Cardiac fibroblast (primary cell): ENCODE results near the gene APOL4.
"Not testable (repeated sequence)": the region's sequence is repeated elsewhere in the genome, so short reads cannot be mapped to it uniquely, and the experiment has no call there.

ENCODE experiments used
- DNase-seq, 2 donors: peaks; one replicate each; pipeline versions ENCODE4 v3.0.0 to v3.0.0-alpha.2; 2010; ENCODE audit warnings: low read depth in 2 of 2
- H3K4me3 ChIP-seq, 2 donors: replicated peaks in 1 of 2; 1 replicate in 1 of 2; 2 replicates in 1 of 2; pipeline ENCODE4 v1.5.1; 2011; ENCODE audit warnings: low read depth in 2 of 2, low read length in 2 of 2, mild to moderate bottlenecking in 2 of 2, moderate library complexity in 1 of 2
- TF ChIP-seq, protein P1 (sequence below): IDR thresholded peaks from one replicate; pipeline ENCODE4 v1.5.1; 2011; ENCODE audit warnings: low read depth, mild to moderate bottlenecking, low read length, inconsistent platforms

Gene APOL4

DNA sequence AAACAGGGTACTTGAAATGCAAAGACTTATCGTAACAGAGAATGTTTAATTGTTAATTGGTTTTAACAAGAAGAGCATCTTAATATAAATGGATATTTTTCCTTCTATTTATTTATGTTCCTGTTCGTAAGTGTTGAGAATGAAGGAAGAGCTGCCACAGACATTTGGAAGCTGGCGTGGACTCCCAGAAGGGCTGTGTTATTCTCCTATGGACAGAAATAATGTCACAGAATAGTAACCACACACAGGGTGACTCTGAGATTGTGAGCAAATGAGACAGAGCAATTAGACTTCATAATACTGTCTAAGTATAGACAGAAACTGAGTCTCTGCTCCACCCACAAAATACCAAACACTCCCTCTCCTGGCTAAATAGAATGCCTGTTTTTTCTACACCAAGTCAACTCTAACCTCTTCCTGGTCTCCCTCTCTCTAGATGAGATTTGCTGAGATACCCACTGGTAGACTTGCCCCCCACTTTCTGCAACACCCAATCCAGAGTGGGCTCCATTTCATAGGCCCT lies 47.1 kb downstream of the APOL4 start:
- DNase-seq = no peak
- no peak overlapping the region for H3K4me3 ChIP-seq
- TF ChIP-seq, protein P1, sequence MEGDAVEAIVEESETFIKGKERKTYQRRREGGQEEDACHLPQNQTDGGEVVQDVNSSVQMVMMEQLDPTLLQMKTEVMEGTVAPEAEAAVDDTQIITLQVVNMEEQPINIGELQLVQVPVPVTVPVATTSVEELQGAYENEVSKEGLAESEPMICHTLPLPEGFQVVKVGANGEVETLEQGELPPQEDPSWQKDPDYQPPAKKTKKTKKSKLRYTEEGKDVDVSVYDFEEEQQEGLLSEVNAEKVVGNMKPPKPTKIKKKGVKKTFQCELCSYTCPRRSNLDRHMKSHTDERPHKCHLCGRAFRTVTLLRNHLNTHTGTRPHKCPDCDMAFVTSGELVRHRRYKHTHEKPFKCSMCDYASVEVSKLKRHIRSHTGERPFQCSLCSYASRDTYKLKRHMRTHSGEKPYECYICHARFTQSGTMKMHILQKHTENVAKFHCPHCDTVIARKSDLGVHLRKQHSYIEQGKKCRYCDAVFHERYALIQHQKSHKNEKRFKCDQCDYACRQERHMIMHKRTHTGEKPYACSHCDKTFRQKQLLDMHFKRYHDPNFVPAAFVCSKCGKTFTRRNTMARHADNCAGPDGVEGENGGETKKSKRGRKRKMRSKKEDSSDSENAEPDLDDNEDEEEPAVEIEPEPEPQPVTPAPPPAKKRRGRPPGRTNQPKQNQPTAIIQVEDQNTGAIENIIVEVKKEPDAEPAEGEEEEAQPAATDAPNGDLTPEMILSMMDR = no peak

DNA sequence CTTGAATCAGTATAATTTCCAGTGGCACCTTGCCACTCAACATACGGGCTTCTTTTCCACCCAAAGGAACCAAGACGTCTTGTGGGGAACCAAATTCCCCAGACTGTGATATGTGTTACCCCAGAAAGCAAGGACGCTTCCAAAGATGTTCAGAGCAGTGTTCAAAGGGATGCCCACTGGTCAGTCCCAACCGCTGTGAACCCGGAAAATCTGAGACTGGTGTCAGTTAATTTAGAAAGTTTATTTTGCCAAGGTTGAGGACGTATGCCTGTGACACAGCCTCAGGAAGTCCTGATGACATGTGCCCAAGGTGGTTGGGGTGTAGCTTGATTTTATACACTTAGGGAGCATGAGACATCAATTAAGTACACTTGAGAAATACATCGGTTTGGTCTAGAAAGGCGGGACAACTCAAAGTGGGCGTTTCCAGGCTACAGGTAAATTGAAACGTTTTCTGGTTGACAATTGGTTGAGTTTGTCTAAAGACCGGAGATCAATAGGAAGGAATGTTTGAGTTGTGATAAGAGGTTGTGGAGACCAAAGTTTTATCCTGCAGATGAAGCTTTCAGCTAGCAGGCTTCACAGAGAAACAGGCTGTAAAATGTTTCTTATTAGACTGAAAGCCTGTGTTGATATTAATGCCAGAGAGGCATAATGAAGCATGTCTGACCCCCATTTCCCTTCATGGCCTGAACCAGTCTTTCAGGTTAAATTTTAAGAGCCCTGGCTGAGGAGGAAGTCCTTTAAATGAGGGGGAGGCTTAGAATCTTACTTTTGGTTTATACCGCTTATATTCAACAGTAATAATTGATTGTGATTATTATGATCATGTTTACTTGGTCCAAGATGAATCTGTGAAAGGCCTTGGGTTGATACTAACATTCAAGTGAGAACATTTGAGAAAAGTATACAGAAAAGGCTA lies 47.8 kb downstream of the APOL4 start:
- DNase-seq = no peak
- TF ChIP-seq, protein P1 = no peak
- no peak overlapping the region for H3K4me3 ChIP-seq

DNA sequence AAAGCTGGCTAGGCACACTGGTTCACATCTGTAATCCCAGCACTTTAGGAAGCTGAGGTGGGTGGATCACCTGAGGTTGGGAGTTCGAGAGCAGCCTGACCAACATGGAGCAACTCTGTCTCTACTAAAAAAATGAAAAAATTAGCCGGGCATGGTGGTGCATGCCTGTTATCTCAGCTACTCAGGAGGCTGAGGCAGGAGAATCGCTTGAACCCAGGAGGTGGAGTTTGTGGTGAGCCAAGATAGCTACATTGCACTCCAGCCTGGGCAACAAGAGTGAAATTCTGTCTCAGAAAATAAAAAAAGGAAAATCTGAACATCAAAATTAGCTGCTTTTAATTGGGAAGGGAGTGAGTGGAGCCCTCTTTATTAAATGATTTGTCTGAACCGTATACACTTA lies 48.8 kb downstream of the APOL4 start:
- H3K4me3 ChIP-seq, DNase-seq: not testable (repeated sequence)

DNA sequence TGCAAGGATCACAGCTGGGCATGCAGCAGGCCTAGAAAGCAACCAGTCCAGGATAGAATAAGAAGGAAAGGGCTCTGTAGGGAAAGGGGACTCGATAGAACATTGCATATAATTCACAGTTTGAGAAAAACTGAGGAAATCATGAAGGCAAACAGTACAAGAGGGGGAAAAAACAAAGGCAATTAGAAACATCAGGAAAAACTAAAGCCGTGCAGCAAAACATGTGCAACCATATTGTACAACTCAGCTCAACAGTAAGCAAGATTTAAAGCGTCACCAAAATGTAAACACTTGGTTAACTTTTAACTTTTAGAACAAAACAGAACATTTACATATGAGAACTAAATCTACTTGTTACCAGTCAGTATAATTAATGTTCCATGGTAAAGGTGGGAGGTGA lies 49.5 kb downstream of the APOL4 start:
- no peak for DNase-seq
- no peak overlapping the region for H3K4me3 ChIP-seq
- TF ChIP-seq, protein P1 = no peak

DNA sequence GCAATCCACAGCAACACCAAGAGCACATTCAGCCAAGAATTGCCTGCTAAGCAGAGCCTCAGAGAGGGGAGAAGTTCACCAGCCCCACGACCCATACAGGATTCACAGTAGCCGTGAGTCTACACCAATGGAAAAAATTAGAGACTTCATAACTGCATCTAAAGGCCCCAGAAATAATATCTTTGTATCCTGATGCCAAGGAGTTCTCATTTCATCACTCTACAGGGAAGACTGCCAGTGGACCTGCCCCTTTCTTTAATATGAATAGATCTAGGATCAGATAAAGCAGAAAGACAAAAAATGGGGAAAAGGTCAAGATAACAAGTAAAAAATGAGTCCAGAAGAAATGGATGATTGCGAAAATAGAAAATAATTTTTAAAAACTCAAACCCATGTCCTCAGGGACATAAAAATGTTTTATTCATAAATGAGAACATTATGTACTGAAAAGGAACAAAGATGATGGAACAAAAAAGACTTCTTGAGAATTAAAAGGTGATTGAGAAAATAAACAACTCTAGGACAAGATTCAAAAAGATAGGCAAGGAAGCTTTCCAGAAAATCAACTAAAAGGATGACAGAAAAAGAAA lies 50.5 kb downstream of the APOL4 start:
- no peak overlapping the region for H3K4me3 ChIP-seq
- TF ChIP-seq, protein P1 = no peak
- DNase-seq = peak; percentile 53 to 54

DNA sequence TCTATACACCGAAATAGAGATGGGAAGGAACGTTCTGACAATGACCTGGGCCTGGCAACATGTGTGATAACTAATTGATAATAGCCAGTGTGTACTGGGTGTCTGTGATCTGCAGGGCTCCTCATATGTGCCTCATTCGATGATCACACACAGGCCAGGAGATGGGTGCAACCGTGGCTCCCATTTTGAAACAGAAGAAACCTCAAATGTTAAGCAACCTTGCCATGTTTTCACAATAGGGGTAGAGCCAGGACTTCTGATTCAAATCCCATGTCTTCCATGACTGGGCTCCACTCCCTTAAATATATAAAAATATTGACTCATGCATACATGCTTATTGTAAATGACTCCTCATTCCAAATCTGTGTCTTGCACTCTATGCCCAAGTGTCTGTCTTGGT lies 52.2 kb downstream of the APOL4 start:
- H3K4me3 ChIP-seq = no peak overlapping the region
- TF ChIP-seq, protein P1 = no peak
- DNase-seq = peak; percentile 33 to 84

DNA sequence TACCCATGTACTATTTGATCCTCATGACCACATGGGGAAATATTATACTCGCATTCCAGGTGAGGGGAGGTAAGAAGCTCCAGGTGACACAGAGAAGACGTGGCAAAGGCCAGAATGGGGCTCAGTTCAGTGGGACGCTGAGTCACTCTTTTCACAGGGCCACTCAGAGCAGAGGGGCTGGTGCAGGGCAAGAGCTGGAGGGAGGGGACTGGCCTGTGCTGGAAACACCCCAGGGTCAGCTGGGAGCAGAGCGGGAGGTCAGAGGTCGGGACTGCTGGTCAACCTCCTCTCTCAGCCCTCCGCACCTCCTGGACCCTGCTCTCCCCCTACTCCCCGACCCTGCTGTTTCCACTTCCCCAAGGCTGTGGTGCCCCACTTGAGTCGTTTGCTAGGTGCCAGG lies 53.2 kb downstream of the APOL4 start:
- TF ChIP-seq, protein P1 = no peak
- H3K4me3 ChIP-seq = no peak overlapping the region
- DNase-seq = no peak
